Measurements from ENCODE around the gene TAF4.

- TF ChIP-seq CTCF (IDR thresholded peaks at IDR 0.05), result no peak
- TF ChIP-seq POLR2A (IDR thresholded peaks at IDR 0.05), result no peak
These were observed 17.3 kb downstream of the TAF4 start for GRCh38 chr20:62048346-62048761.
